ENCODE results near the gene TMEM134.
"Not testable (repeated sequence)": the region's sequence is repeated elsewhere in the genome, so short reads cannot be mapped to it uniquely, and the experiment has no call there.

Gene TMEM134

GRCh38 chr11:67483831-67484665 is 15.0 kb upstream of the TMEM134 start:
- no peak for DNase-seq

- peak; percentile 98 for DNase-seq
Observed at GRCh38 chr11:67482827-67483798, 14.1 kb upstream of the TMEM134 start, which contains the start of gene AIP. TSS of gene AIP (plus strand) at chr11:67483026. CDS start at chr11:67483159, 133 bp downstream.

GRCh38 chr11:67482275-67482826 is 13.3 kb upstream of the TMEM134 start:
- DNase-seq: no peak

- not testable (repeated sequence) for DNase-seq
Observed at GRCh38 chr11:67477344-67478050, 8.4 kb upstream of the TMEM134 start.

GRCh38 chr11:67476692-67477091 is 7.6 kb upstream of the TMEM134 start:
- not testable (repeated sequence) for DNase-seq

- no peak for DNase-seq
Observed at GRCh38 chr11:67472882-67473281, 3.8 kb upstream of the TMEM134 start.

- no peak for DNase-seq
Observed at GRCh38 chr11:67470337-67471002, 1.4 kb upstream of the TMEM134 start.

- no peak for DNase-seq
Observed at GRCh38 chr11:67469508-67469811, 409 bp upstream of the TMEM134 start.

- no peak for DNase-seq
Observed at GRCh38 chr11:67468456-67468758, 644 bp downstream of the TMEM134 start.

- DNase-seq: peak; percentile 12
Observed at GRCh38 chr11:67468056-67468455, 995 bp downstream of the TMEM134 start.

GRCh38 chr11:67466962-67467771 is 1.9 kb downstream of the TMEM134 start:
- no peak for DNase-seq

- DNase-seq: no peak
Observed at GRCh38 chr11:67466367-67466766, 2.7 kb downstream of the TMEM134 start.

- DNase-seq: peak; percentile 24
Observed at GRCh38 chr11:67465530-67465929, 3.5 kb downstream of the TMEM134 start.

GRCh38 chr11:67465189-67465510 is 3.9 kb downstream of the TMEM134 start:
- DNase-seq: no peak

GRCh38 chr11:67464411-67465188 is 4.5 kb downstream of the TMEM134 start:
- peak; percentile 62 for DNase-seq

- DNase-seq: no peak
Observed at GRCh38 chr11:67463680-67464410, 5.2 kb downstream of the TMEM134 start.

- DNase-seq: no peak
Observed at GRCh38 chr11:67463186-67463585, 5.9 kb downstream of the TMEM134 start.

- no peak for DNase-seq
Observed at GRCh38 chr11:67458266-67458665, 10.8 kb downstream of the TMEM134 start.

GRCh38 chr11:67457453-67457852 is 11.6 kb downstream of the TMEM134 start:
- DNase-seq: no peak

GRCh38 chr11:67456068-67456705 is 12.9 kb downstream of the TMEM134 start:
- DNase-seq: no peak
